ENCODE data around the gene NCK1.
"Not testable (repeated sequence)": the region's sequence is repeated elsewhere in the genome, so short reads cannot be mapped to it uniquely, and the experiment has no call there.

NCK1 gene

DNA sequence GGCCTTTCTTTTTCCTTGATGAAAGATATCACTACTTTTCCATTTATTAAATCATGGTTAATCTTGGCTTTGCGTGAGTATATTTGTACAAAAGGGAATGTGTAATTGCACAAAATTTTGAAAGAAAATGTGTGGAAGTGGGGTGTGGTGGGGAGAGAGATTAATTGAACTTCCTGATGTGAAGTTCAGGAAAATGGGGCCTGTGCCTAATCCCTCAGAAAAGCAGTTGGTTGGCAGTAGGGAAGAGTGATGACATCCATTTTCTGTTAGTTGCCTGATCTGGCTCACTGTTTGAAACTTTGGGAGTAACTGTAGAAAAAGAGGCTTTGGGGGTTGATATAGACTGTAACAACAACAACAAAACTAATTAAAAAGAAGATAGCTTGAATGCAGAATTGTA is 85.0 kb downstream of the NCK1 start:
- DNase-seq (ENCODE audit: extremely low read depth in 1 of 2, low read depth in 1 of 2) = no peak

DNA sequence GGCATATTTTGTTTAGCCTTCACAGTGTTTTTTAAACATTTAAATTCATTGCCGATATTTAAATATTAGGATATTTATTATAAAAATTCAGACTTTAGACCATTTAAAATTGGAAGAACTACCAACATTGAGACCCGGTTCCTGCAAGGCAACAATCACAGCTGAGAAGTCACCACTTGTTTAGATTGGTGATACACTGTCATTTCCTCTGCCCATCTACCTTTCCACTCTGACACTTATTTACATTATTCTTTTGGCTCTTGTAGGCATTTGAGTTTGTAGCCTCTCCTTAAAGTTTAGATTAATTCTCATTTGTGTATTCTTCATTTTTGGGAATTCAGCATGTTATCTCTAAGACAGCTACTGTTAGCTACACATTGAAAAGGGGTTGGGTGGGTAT is 85.5 kb downstream of the NCK1 start:
- DNase-seq (ENCODE audit: extremely low read depth in 1 of 2, low read depth in 1 of 2) = no peak

DNA sequence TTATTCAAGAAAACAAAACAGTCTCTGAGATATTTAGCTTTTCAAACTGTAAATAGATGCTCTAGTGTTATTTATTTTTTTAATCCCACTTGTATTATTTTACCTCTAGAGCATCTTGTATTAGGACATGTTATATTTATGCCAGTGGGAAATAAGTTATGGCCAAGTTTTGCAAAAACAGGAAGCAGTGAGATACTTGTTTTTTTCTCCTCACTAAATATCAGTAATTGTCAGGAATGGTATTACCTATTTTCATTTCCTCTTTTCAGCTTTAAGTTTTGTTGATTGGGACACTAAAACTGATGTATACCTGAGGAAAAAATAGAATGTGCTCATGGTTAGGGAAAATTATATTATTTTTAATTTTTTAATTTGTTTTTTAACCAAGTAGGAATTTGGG is 87.1 kb downstream of the NCK1 start:
- DNase-seq (ENCODE audit: extremely low read depth in 1 of 2, low read depth in 1 of 2) = no peak

- DNase-seq (ENCODE audit: extremely low read depth in 1 of 2, low read depth in 1 of 2) = no peak
Measured at GRCh38 chr3:136949708-136950107, 87.7 kb downstream of the NCK1 start.

DNA sequence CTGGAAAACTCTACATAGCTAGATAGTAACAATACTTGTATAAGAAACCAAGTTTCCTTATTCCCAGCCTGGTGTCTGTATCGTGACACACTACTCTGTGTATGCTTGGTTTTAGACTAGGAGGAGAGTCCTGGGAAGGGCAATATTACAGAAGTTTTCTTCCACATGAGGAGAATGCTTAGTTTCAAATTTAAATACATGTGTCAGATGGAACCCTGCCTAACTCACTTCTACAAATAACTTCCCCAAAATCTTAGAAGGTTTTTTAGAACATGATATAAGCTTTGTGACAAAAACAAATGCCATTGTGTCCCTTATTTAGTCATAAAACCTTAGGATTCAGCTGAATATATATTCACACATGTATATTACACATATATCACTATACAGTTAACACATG is 88.6 kb downstream of the NCK1 start:
- no peak for DNase-seq (ENCODE audit: extremely low read depth in 1 of 2, low read depth in 1 of 2)

- no peak for DNase-seq (ENCODE audit: extremely low read depth in 1 of 2, low read depth in 1 of 2)
Measured at GRCh38 chr3:136952292-136952691, 90.3 kb downstream of the NCK1 start.

DNA sequence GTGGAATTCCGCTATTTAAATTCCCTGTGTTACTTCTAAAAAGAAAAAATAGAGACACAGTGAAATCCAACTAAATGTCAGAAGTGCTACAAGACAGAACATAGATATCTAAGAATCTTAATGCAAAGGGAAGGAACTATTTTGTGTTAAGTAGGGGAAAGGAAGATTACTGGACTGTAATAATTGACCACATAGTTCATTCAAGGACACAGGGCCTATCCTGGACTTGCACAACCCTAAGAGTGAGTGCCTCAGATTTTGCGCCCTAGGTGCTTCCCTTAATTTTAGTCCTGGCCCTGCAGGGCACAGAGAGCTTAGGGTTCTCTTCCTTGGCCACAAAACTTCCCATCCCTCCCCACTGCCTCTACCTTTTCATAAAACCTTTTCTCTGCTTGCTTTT is 92.2 kb downstream of the NCK1 start:
- DNase-seq (ENCODE audit: extremely low read depth in 1 of 2, low read depth in 1 of 2) = no peak

- DNase-seq (ENCODE audit: extremely low read depth in 1 of 2, low read depth in 1 of 2) = no peak
Measured at GRCh38 chr3:136954980-136955780, 93.2 kb downstream of the NCK1 start.

DNA sequence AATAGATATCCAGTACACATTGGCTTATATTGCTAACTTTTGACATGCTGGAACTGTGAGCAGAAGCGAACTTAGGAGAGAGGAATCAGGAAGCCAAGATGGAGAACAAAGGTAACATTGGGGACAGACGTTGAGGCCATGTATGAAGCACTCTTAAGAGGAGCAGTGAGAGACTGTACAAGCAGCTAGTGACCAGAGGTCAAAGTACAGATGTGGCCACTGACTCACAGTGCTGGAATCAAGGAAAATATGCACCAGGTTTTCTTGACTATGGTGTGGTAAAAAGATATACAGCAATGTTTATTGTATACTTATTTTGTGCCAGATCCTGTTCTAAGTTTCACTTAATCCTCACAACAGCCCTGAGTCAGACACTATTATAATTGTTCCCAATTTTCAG is 93.8 kb downstream of the NCK1 start:
- no peak for DNase-seq (ENCODE audit: extremely low read depth in 1 of 2, low read depth in 1 of 2)

DNA sequence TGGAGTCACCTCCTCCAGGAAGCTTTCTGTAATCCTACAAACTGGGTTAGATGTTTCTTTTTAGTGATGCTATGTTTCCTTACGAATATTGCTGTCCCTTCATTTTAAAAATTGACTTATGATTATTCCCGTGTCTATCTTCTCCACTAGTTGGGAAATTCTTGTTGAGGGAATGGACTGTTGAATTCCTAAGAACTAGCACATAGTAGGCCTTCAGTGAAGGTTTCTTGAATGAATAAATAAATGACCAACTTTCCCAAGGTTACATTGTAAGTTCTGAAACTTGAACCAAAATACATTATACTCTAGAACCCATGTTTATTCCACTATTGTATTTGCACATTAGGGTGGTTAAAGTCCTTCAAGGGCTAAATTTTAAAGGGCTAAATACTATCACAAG is 95.0 kb downstream of the NCK1 start:
- DNase-seq (ENCODE audit: extremely low read depth in 1 of 2, low read depth in 1 of 2) = no peak

GRCh38 chr3:136957751-136958288 is 95.8 kb downstream of the NCK1 start, which contains the start of gene IL20RB:
TSS of gene IL20RB (plus strand) at chr3:136957983. CDS start at chr3:136958114, 131 bp downstream.
- no peak for DNase-seq (ENCODE audit: extremely low read depth in 1 of 2, low read depth in 1 of 2)

DNA sequence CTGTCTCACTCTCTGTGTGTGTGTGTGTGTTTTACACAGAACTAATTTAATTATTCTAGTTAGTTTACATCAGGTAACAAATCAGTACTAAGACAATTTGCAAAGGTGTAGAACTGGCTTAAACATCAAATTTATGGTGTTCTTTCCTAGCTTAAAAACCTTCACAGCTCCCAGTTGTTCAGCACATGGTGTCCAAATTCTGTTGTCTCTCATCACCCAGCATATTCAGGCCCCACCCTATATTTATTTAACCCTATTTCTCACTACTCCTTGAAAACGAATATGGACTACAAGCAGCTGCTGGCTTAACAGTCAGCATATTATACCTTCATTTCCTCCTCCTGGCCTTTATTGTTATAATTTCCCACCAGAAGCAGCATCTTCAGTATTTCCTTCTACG is 96.9 kb downstream of the NCK1 start:
- DNase-seq (ENCODE audit: extremely low read depth in 1 of 2, low read depth in 1 of 2) = no peak

- DNase-seq (ENCODE audit: extremely low read depth in 1 of 2, low read depth in 1 of 2) = no peak
Measured at GRCh38 chr3:136959599-136959998, 97.6 kb downstream of the NCK1 start.

DNA sequence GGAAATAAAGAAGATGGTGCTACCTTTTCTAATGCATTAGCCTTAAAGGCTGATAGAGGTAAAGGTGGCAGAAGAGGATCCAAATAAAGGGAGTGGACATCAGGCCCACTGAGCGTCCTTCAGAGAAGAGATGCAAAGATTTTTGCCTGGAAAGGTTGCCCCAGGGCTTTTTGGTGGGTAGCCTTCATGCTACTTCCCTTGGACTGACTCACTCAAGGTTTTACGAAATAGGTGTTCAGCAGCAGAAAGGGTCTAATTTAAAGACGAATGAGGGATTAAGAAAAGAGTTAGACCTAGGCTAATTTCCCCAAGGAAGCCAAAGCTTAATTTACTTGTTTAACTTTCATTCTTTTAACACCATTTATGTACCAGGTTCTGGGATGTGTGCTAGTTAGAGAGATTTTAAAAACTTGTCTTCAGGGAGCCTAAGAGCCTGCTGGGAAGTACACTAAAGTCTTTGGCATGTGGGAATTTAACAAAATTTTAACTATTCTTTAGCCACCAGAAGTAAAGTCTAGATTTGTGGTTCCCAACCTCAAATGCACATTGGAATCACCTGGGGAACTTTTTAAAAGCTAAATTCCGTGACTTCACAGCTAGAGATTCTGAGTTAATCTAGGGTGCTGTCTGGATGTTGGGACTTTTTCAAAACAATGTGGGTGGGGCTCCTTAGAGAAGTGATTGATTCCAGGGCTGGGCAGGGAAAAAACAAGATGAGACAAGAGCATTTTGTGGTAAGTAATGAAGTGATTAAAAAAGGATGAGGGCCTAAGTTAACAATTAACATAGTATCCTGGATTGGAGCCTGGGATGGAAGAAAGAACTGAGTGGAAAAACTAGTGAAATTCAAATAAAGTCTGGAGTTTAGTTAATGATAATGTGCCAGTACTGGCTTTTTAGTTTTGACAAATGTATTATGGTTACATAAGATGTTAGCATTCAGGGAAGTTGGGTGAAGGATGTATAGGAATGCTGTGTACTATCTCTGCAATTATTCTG is 99.1 kb downstream of the NCK1 start:
- no peak for DNase-seq (ENCODE audit: extremely low read depth in 1 of 2, low read depth in 1 of 2)

DNA sequence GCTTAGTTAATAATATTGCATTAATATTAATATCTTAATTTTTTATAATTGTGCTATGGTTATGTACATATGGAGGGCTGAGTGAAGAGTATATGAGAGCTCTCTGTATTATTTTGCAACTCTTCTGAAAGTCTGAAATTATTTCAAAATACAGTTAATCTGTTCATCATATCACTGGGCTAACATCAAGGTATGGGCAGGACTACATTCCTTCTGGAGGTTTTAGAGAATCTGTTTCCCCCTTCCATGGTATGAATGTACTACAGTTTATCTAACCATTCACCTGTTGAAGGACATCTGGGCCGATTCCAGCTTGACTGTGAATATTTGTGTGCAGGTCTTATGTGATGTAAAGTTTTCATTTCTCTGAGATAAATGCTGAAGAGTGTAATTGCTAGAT is 100.9 kb downstream of the NCK1 start:
- DNase-seq (ENCODE audit: extremely low read depth in 1 of 2, low read depth in 1 of 2) = no peak

GRCh38 chr3:136969539-136969938 is 107.5 kb downstream of the NCK1 start:
- not testable (repeated sequence) for DNase-seq (ENCODE audit: extremely low read depth in 1 of 2, low read depth in 1 of 2)

GRCh38 chr3:136973352-136973751 is 111.3 kb downstream of the NCK1 start:
- DNase-seq (ENCODE audit: extremely low read depth in 1 of 2, low read depth in 1 of 2) = no peak

GRCh38 chr3:136974670-136975069 is 112.7 kb downstream of the NCK1 start:
- DNase-seq (ENCODE audit: extremely low read depth in 1 of 2, low read depth in 1 of 2) = no peak

GRCh38 chr3:136979204-136979603 is 117.2 kb downstream of the NCK1 start:
- no peak for DNase-seq (ENCODE audit: extremely low read depth in 1 of 2, low read depth in 1 of 2)

DNA sequence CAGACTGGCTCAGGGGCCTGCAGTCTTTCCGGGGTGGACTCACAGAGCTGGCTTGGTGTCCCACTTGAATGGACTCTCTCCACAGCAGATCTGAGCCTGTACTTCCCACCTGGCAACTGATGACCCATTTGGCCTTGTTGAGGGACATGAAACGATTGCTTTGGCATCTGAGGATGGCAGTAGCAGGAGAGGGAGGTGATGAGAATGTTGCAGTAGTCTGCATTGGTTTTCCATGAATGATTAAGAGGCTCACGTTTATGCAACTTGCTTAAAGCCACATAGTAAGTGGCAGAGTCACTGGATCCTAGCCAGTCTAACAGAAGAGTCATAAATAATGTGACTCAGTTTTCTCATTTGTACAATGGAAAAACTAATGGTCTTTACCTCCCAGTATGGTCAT is 117.7 kb downstream of the NCK1 start:
- no peak for DNase-seq (ENCODE audit: extremely low read depth in 1 of 2, low read depth in 1 of 2)

DNA sequence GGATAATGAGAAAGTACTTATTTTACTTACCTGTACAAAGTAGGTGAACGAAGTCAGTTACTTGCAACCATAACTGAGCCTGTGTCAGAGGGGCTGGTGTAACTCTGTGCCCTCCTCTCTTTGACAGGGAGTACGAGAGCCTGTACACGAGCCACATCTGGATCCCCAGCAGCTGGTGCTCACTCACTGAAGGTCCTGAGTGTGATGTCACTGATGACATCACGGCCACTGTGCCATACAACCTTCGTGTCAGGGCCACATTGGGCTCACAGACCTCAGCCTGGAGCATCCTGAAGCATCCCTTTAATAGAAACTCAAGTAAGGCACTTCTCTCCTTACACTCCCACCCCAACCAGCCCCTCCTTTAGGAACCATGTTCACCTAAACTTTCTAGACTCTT is 120.0 kb downstream of the NCK1 start:
- no peak for DNase-seq (ENCODE audit: extremely low read depth in 1 of 2, low read depth in 1 of 2)

Measured in activated CD8-positive, alpha-beta memory T cell treated with anti-CD3 and anti-CD28 coated beads for 1 hour (primary cell).